Thyroid gland (tissue), 4 donors: ENCODE results near the gene IQGAP3.

ENCODE experiments used
- CTCF ChIP-seq, 6 experiments: fragments of 200-600 bp in 3 of 6; fragments of 450-650 bp in 3 of 6; sonication (generic) in 3 of 6; IDR thresholded peaks; one replicate each; pipeline ENCODE4 v1.5.1; 2016 to 2019; ENCODE audit warnings: antibody characterized with exemption in 6 of 6, mild to moderate bottlenecking in 2 of 6, inconsistent platforms in 1 of 6, moderate library complexity in 1 of 6
- POLR2A ChIP-seq, 2 donors: fragments of 450-650 bp; IDR thresholded peaks; one replicate each; pipeline ENCODE4 v1.6.1; 2017; ENCODE audit warnings: antibody characterized with exemption in 2 of 2, mild to moderate bottlenecking in 2 of 2, moderate library complexity in 1 of 2

- TF ChIP-seq CTCF (IDR thresholded peaks at IDR 0.05): no peak
- no peak for TF ChIP-seq POLR2A (IDR thresholded peaks at IDR 0.05)
These were observed 47.3 kb downstream of the IQGAP3 start for GRCh38 chr1:156525071-156525501.
